ENCODE measurements around the gene DISP2. TPM values are rescaled to one million over a fixed set of nuclear protein-coding genes. Genes with fewer than 3 reads are reported as not detected.

DISP2 gene
- total RNA-seq, 1 experiment from 2014 or later: 10.0 TPM

GRCh38 chr15:40369474-40369869 lies 11.5 kb downstream of the DISP2 start:
- DNase-seq (ENCODE audit: low read depth, low spot score) (no peak), ATAC-seq (no peak)
- Histone ChIP-seq H3K4me3 (ENCODE audit: low read depth in 2 of 2, low read length in 2 of 2) (no peak overlapping the region), H3K27ac (ENCODE audit: low read length) (no peak overlapping the region), H3K27me3 (ENCODE audit: control insufficient read depth, insufficient read depth, low read length) (no peaks in the 10 kb centered on the region), H3K9me3 (ENCODE audit: control insufficient read depth, insufficient read depth, low read depth, low read length) (no peaks in the 10 kb centered on the region), H3K4me1 (ENCODE audit: control insufficient read depth, insufficient read depth, low read length) (no peaks in the 10 kb centered on the region), H3K36me3 (ENCODE audit: control insufficient read depth, insufficient read depth, low read length) (no peaks in the 10 kb centered on the region)
- ChIA-PET POLR2A (no interaction called here), CTCF (interaction anchor here (0.6 to 1.8 kb wide), 3 partner anchors 30 to 662 kb away, joined by 3 to 5 read pairs (median 3); no protein-coding TSS in a partner anchor)
- BruUV-seq (replicated peaks): no TSS peak
- TF ChIP-seq SIN3A (IDR thresholded peaks at IDR 0.05; ENCODE audit: borderline replicate concordance, insufficient read depth, low read depth, low read length) (no peak), REST (IDR thresholded peaks at IDR 0.05; ENCODE audit: insufficient read depth in 1 of 2, low read depth in 2 of 2, low read length in 1 of 2) (no peak), POLR2AphosphoS5 (IDR thresholded peaks at IDR 0.05; ENCODE audit: low read depth, low read length) (no peak), TCF7L2 (IDR thresholded peaks at IDR 0.05; ENCODE audit: low read depth, low read length) (no peak), CTCF (IDR thresholded peaks at IDR 0.05) (no peak)
- in situ Hi-C loops (cut with HindIII; ENCODE audit: low pct_unique_long_range_greater_than_20kb, low sequenced_read_pairs) (no loop called here), intact Hi-C loops (cut with micrococcal nuclease; ENCODE audit: unreplicated experiment) (no loop called here)

- intact Hi-C loops (cut with micrococcal nuclease; ENCODE audit: unreplicated experiment): no loop called here
- DNase-seq (ENCODE audit: low read depth, low spot score): no peak
- ChIA-PET CTCF (interaction anchor here (1.8 kb wide), 1 partner anchor 30 kb away, joined by 5 read pairs; no protein-coding TSS in a partner anchor), POLR2A (no interaction called here)
- Histone ChIP-seq H3K36me3 (ENCODE audit: control insufficient read depth, insufficient read depth, low read length) (no peaks in the 10 kb centered on the region), H3K27me3 (ENCODE audit: control insufficient read depth, insufficient read depth, low read length) (no peaks in the 10 kb centered on the region), H3K9me3 (ENCODE audit: control insufficient read depth, insufficient read depth, low read depth, low read length) (no peaks in the 10 kb centered on the region), H3K27ac (ENCODE audit: low read length) (no peak overlapping the region), H3K4me1 (ENCODE audit: control insufficient read depth, insufficient read depth, low read length) (no peaks in the 10 kb centered on the region), H3K4me3 (ENCODE audit: low read depth in 2 of 2, low read length in 2 of 2) (no peak overlapping the region)
- no peak for ATAC-seq
- no TSS peak for BruUV-seq (replicated peaks)
- TF ChIP-seq CTCF (IDR thresholded peaks at IDR 0.05) (no peak), TCF7L2 (IDR thresholded peaks at IDR 0.05; ENCODE audit: low read depth, low read length) (no peak), POLR2AphosphoS5 (IDR thresholded peaks at IDR 0.05; ENCODE audit: low read depth, low read length) (no peak), SIN3A (IDR thresholded peaks at IDR 0.05; ENCODE audit: borderline replicate concordance, insufficient read depth, low read depth, low read length) (no peak), REST (IDR thresholded peaks at IDR 0.05; ENCODE audit: insufficient read depth in 1 of 2, low read depth in 2 of 2, low read length in 1 of 2) (no peak)
- in situ Hi-C loops (cut with HindIII; ENCODE audit: low pct_unique_long_range_greater_than_20kb, low sequenced_read_pairs): no loop called here
Observed at GRCh38 chr15:40369971-40370370, 12.0 kb downstream of the DISP2 start.

Data from Panc1 (cell line).